IPS-15b (cell line): ENCODE data around the gene COX6B1.

Experiments
- H3K27me3 ChIP-seq: one replicate; pipeline ENCODE4 v1.6.1; 2013; ENCODE audit warnings: low read length; ENCODE audit not compliant: control insufficient read depth, insufficient read depth
- H3K36me3 ChIP-seq: one replicate; pipeline ENCODE4 v1.6.1; 2013; ENCODE audit warnings: low read length; ENCODE audit not compliant: control insufficient read depth, insufficient read depth
- H3K4me1 ChIP-seq: one replicate; pipeline ENCODE4 v1.6.1; 2013; ENCODE audit warnings: mild to moderate bottlenecking, low read length; ENCODE audit not compliant: control insufficient read depth, insufficient read depth
- H3K4me3 ChIP-seq: one replicate; pipeline ENCODE4 v1.5.1; 2013; ENCODE audit warnings: low read depth, low read length
- H3K9ac ChIP-seq: one replicate; pipeline ENCODE4 v1.6.1; 2013; ENCODE audit warnings: low read depth, mild to moderate bottlenecking, low read length
- H3K9me3 ChIP-seq: one replicate; pipeline ENCODE4 v1.6.1; 2013; ENCODE audit warnings: mild to moderate bottlenecking, low read length; ENCODE audit not compliant: control insufficient read depth, insufficient read depth

Gene COX6B1

GRCh38 chr19:35618857-35619256, 29.3 kb upstream of the COX6B1 start:
- Histone ChIP-seq H3K4me1 (no peaks in the 10 kb centered on the region), H3K4me3 (no peak overlapping the region)

GRCh38 chr19:35619290-35619923, 28.7 kb upstream of the COX6B1 start:
- Histone ChIP-seq H3K9ac (no peak overlapping the region), H3K4me1 (no peaks in the 10 kb centered on the region), H3K9me3 (no peaks in the 10 kb centered on the region), H3K36me3 (peaks cover 24% of the 10 kb centered on the region), H3K27me3 (no peaks in the 10 kb centered on the region), H3K4me3 (no peak overlapping the region)

More at GRCh38 chr19:35618857-35619256, 29.3 kb upstream of the COX6B1 start:
- Histone ChIP-seq H3K36me3 (peaks cover 24% of the 10 kb centered on the region), H3K27me3 (no peaks in the 10 kb centered on the region), H3K9me3 (no peaks in the 10 kb centered on the region), H3K9ac (no peak overlapping the region)

DNA sequence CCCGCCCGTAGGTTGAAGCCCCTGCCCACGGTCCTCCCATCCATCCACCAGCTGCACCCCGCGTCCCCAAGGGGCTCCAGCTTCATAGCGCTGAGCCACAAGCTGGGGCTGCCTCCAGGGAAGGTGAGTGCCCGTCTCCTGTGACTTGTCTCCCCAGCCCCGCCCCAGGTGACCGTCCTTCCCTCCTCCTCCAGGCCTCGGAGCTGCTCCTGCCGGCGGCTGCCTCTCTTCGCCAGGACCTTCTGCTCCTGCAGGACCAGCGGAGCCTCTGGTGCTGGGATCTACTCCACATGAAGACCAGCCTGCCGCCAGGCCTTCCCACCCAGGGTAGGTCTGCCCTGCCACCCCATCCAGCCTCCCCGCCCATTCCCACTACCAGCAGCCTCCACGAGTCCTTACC, 28.1 kb upstream of the COX6B1 start:
- Histone ChIP-seq H3K4me3 (no peak overlapping the region), H3K36me3 (peaks cover 19% of the 10 kb centered on the region), H3K9me3 (no peaks in the 10 kb centered on the region), H3K4me1 (no peaks in the 10 kb centered on the region), H3K9ac (no peak overlapping the region), H3K27me3 (no peaks in the 10 kb centered on the region)

DNA sequence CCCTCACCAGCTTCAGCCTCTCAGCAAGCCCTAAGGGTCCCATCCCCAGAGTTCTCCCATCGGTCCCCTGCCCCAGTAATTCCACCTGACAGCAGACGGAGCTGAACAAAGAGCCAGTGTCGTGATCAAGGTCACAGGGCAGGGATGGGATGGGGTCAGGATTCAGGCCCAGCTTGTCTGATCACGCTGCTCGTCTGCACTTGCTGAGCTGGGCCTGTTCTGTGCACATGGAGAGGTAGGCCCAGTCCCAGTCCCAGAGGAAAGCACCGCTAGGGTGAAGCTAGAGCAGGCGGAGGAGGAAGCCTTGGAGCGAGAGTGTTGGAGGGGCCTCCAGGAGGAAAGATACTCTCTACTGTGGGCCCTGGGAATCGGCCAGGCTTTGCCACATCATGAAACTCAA, 26.4 kb upstream of the COX6B1 start:
- peaks cover 14% of the 10 kb centered on the region for H3K36me3 ChIP-seq

GRCh38 chr19:35622750-35623149, 25.4 kb upstream of the COX6B1 start:
- no peak overlapping the region for H3K4me3 ChIP-seq
- peak overlapping the region; percentile 54 for H3K9ac ChIP-seq
- no peaks in the 10 kb centered on the region for H3K4me1 ChIP-seq
- no peaks in the 10 kb centered on the region for H3K27me3 ChIP-seq
- H3K9me3 ChIP-seq, result no peaks in the 10 kb centered on the region
- H3K36me3 ChIP-seq, result peaks cover 9% of the 10 kb centered on the region

More for the DNA sequence above, 26.4 kb upstream of the COX6B1 start:
- H3K4me1 ChIP-seq, result no peaks in the 10 kb centered on the region
- no peak overlapping the region for H3K4me3 ChIP-seq
- H3K9ac ChIP-seq, result no peak overlapping the region
- no peaks in the 10 kb centered on the region for H3K9me3 ChIP-seq
- H3K27me3 ChIP-seq, result no peaks in the 10 kb centered on the region

DNA sequence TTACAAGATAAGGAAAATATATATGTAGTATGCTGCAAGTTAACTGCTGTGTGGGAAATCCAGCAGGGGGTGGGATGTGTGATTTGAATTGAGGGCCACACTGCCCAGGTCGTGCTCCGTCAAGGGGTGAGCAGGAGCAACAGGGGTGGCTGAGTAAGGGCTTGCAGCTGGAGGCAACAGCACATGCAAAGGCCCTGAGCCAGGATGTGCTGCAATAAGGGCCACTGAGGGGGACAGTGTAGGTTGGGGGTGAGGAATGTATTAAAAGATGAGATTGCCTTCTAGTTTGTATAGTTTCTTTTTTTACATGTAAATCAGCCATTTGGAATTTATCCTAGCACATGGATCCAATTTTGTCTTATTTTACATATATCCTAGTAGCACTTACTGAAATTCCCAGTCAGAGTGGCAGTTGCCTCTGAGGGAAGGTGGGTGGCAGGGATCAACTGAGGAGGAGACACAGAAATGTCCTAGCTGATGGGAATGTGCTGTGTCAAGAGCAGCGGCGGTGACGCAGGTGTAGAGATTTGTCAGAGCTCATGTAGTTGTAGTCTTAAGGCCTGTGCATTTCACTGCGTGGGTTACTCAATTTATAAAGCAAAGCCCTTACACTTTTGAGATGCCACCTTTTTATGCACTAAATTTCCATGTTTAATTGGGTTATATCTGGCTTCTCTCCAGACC, 24.7 kb upstream of the COX6B1 start:
- Histone ChIP-seq H3K9ac (no peak overlapping the region), H3K9me3 (no peaks in the 10 kb centered on the region), H3K4me3 (no peak overlapping the region), H3K27me3 (no peaks in the 10 kb centered on the region), H3K4me1 (no peaks in the 10 kb centered on the region), H3K36me3 (peaks cover 9% of the 10 kb centered on the region)

DNA sequence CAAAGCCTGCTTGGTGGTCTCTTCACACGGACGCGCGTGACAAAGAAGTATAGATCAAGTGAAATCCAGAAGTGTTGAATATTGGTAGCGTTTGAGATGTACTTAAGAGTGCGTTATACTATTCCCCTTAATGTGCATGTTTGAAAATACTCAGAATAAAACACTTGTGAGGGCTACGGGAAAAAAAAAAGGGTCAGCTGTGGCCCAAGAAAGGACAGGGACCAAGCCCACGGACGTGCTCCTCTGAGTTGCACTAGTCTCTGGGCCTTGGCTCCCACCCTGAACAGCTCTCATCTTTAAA, 19.9 kb upstream of the COX6B1 start:
- Histone ChIP-seq H3K4me3 (peak overlapping the region; percentile 80), H3K36me3 (peaks cover 25% of the 10 kb centered on the region), H3K27me3 (no peaks in the 10 kb centered on the region), H3K9ac (peak overlapping the region; percentile 70), H3K4me1 (no peaks in the 10 kb centered on the region), H3K9me3 (no peaks in the 10 kb centered on the region)

GRCh38 chr19:35628565-35629331, 19.4 kb upstream of the COX6B1 start, which contains the start of gene RBM42:
Gene RBM42 (plus strand): TSS chr19:35629036. CDS start chr19:35629154, 118 bp downstream.
- H3K4me1 ChIP-seq, result no peaks in the 10 kb centered on the region
- H3K9ac ChIP-seq, result peak within 1 kb of the TSS; percentile 70
- no peaks in the 10 kb centered on the region for H3K9me3 ChIP-seq
- peaks cover 23% of the 10 kb centered on the region for H3K36me3 ChIP-seq
- H3K27me3 ChIP-seq, result no peaks in the 10 kb centered on the region
- H3K4me3 ChIP-seq, result peak within 1 kb of the TSS; percentile 84

- H3K9me3 ChIP-seq, result no peaks in the 10 kb centered on the region
- H3K4me3 ChIP-seq, result peak overlapping the region; percentile 84
- H3K27me3 ChIP-seq, result no peaks in the 10 kb centered on the region
- H3K9ac ChIP-seq, result peak overlapping the region; percentile 70
- H3K4me1 ChIP-seq, result no peaks in the 10 kb centered on the region
- H3K36me3 ChIP-seq, result peaks cover 28% of the 10 kb centered on the region
These were observed 18.8 kb upstream of the COX6B1 start for GRCh38 chr19:35629332-35629633.

DNA sequence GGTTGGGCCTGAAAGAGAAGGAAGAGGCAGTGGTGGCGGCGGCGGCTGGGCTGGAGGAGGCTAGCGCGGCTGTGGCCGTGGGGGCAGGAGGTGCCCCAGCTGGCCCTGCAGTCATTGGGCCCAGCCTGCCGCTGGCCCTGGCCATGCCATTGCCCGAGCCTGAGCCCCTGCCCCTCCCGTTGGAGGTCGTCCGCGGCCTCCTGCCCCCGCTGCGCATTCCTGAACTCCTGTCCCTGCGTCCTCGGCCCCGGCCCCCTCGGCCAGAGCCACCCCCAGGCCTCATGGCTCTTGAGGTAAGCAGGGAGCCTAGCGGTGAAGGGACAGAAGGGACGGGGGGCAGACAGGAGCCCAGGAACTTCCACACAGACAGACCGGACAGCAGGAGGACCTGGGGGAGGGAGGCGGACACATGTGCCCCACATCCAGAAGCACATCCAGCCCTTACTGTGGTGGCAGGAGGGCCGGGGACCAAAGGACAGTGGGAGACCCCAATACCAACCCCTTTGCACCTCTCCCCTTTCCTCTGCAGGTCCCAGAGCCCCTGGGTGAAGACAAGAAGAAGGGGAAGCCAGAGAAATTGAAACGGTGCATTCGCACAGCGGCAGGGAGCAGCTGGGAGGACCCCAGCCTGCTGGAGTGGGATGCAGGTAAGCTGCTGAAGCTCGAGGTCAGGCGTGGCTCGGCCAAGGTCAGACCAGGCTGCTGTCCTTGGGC, 14.2 kb upstream of the COX6B1 start:
- peaks cover 48% of the 10 kb centered on the region for H3K36me3 ChIP-seq
- no peaks in the 10 kb centered on the region for H3K9me3 ChIP-seq
- no peak overlapping the region for H3K9ac ChIP-seq
- no peak overlapping the region for H3K4me3 ChIP-seq
- H3K4me1 ChIP-seq, result no peaks in the 10 kb centered on the region
- no peaks in the 10 kb centered on the region for H3K27me3 ChIP-seq

DNA sequence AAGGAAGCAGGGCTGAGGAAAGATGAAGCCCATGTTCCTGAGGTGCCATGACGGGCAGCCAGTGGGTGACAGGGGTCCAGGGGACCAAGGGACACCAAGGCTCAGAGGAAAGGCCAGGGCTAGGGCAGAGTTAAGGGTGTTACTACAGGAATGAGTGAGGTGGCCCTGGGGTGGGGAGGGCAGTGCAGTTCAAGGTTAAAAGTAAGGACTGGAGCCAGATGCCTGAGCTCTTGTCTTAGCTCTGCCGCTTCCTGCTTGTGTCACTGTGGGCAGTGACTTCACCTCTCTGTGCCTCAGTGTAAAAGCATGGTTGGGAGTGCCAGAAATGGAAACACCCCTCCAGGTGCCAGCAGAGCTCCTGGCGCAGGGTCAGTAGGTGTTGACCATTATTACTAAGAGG, 11.5 kb upstream of the COX6B1 start:
- Histone ChIP-seq H3K4me1 (peaks cover 4% of the 10 kb centered on the region), H3K27me3 (no peaks in the 10 kb centered on the region), H3K9ac (no peak overlapping the region), H3K9me3 (no peaks in the 10 kb centered on the region), H3K4me3 (no peak overlapping the region), H3K36me3 (peaks cover 40% of the 10 kb centered on the region)
